HepG2 (cell line): ENCODE results near the gene HABP4. TPM values are rescaled to one million over a fixed set of nuclear protein-coding genes. Genes with fewer than 3 reads are reported as not detected.

Source experiments
- ARID4A ChIP-seq: sonication (generic); formaldehyde crosslinking; IDR thresholded peaks from 2 replicates; pipeline ENCODE4 v1.5.0; 2020; ENCODE audit warnings: mild to moderate bottlenecking, missing genetic modification reagents, borderline replicate concordance
- ATF4 ChIP-seq, 2 experiments: fragments of 450-650 bp in 1 of 2; sonication (generic) in 1 of 2; formaldehyde crosslinking; IDR thresholded peaks; 2 replicates each; pipeline versions ENCODE4 v1.5.0 to v1.8.0; 2020 to 2022; ENCODE audit warnings: mild to moderate bottlenecking in 1 of 2, missing genetic modification reagents in 1 of 2
- CBFB ChIP-seq: sonication (generic); formaldehyde crosslinking; IDR thresholded peaks from 2 replicates; pipeline ENCODE4 v1.4.0; 2020; ENCODE audit warnings: missing genetic modification reagents
- DNMT3B ChIP-seq: conservative IDR thresholded peaks from 2 replicates; pipeline ENCODE4 v1.6.1; 2016; ENCODE audit warnings: missing biosample characterization, control low read depth
- EP300 ChIP-seq, 3 experiments: sonication (generic) in 1 of 3; formaldehyde crosslinking in 1 of 3; IDR thresholded peaks; 2 replicates each; pipeline versions ENCODE4 v1.5.1 to v1.6.1; 2011 to 2020; ENCODE audit warnings: low read depth in 2 of 3, low read length in 2 of 3, borderline replicate concordance in 1 of 3, improper control_type of control experiment in 1 of 3, mild to moderate bottlenecking in 1 of 3, missing genetic modification reagents in 1 of 3, moderate library complexity in 1 of 3
- HCFC1 ChIP-seq: fragments of 150-350 bp; IDR thresholded peaks from 2 replicates; pipeline ENCODE4 v1.6.1; 2014; ENCODE audit warnings: low read depth, low read length
- HNRNPK ChIP-seq: fragments of 200-400 bp; formaldehyde crosslinking; IDR thresholded peaks from 2 replicates; pipeline ENCODE4 v1.6.1; 2018; ENCODE audit warnings: low read length, low read depth, moderate library complexity, mild to moderate bottlenecking; ENCODE audit not compliant: poor library complexity, severe bottlenecking
- NFKB2 ChIP-seq: sonication (generic); formaldehyde crosslinking; IDR thresholded peaks from 2 replicates; pipeline ENCODE4 v1.4.0; 2020; ENCODE audit warnings: missing genetic modification reagents, borderline replicate concordance
- POGK ChIP-seq: sonication (generic); formaldehyde crosslinking; conservative IDR thresholded peaks from 2 replicates; pipeline ENCODE4 v1.8.0; 2022; ENCODE audit warnings: mild to moderate bottlenecking, moderate library complexity, missing genetic modification reagents
- PPARG ChIP-seq: conservative IDR thresholded peaks from 2 replicates; pipeline ENCODE4 v1.6.1; 2016; ENCODE audit warnings: missing biosample characterization, missing genetic modification reagents
- RARA ChIP-seq: IDR thresholded peaks from 2 replicates; pipeline ENCODE4 v1.6.1; 2016; ENCODE audit warnings: missing genetic modification reagents, missing compliant biosample characterization
- ZNF143 ChIP-seq: sonication (generic); formaldehyde crosslinking; IDR thresholded peaks from 2 replicates; pipeline ENCODE4 v1.4.0; 2020; ENCODE audit warnings: missing genetic modification reagents
- ZSCAN21 ChIP-seq: sonication (generic); formaldehyde crosslinking; IDR thresholded peaks from 2 replicates; pipeline ENCODE4 v1.8.0; 2022; ENCODE audit warnings: mild to moderate bottlenecking, missing genetic modification reagents, moderate library complexity, borderline replicate concordance
- ZSCAN5A ChIP-seq: sonication (generic); formaldehyde crosslinking; IDR thresholded peaks from 2 replicates; pipeline ENCODE4 v1.8.0; 2022; ENCODE audit warnings: mild to moderate bottlenecking, missing genetic modification reagents, borderline replicate concordance
- polyA plus RNA-seq, 8 experiments: library from polyadenylated mRNA; depleted of rRNA in 3 of 8; stranded (reverse) in 7 of 8; unstranded in 1 of 8; fragments of >200 nt; fragmentation: Illumina TruSeq in 4 of 8; extraction: Trizol in 4 of 8; gene quantifications; 2 replicates each; pipeline versions ENCODE4 v1.2.1 to v1.2.3, GENCODE V29; 2011 to 2016; ENCODE audit warnings: low read depth in 4 of 8, missing spikeins in 1 of 8, mixed read lengths in 1 of 8; ENCODE audit not compliant: insufficient read depth in 1 of 8
- total RNA-seq, 5 experiments: library from RNA; depleted of rRNA; stranded (reverse); fragments of >200 nt; fragmentation: Illumina TruSeq; extraction: Trizol; gene quantifications; 2 replicates each; pipeline ENCODE4 v1.2.3, GENCODE V29; 2016; ENCODE audit warnings: low read depth in 1 of 5
- TF ChIP-seq, protein P1 (sequence below): sonication (generic); formaldehyde crosslinking; IDR thresholded peaks from 2 replicates; pipeline ENCODE4 v1.4.0; 2020; ENCODE audit warnings: mild to moderate bottlenecking, missing genetic modification reagents, borderline replicate concordance
- TF ChIP-seq, protein P2 (sequence below): sonication (generic); formaldehyde crosslinking; IDR thresholded peaks from 2 replicates; pipeline ENCODE4 v1.9.0; 2021; ENCODE audit warnings: missing genetic modification reagents, borderline replicate concordance

The HABP4 gene
- total and polyA plus RNA-seq, 2 of the 13 experiments (the other 11 are each of a cell fraction or from before 2014, with no cell fraction given): 14.3 to 26.6 TPM

GRCh38 chr9:96490534-96491078 lies 40.6 kb downstream of the HABP4 start (continued):
- TF ChIP-seq RARA (CRISPR knock-in tag): peak; percentile 33; the same call in 1 of the 2 replicates
- TF ChIP-seq ZSCAN21 (CRISPR knock-in tag): no peak
- no peak for TF ChIP-seq CBFB (CRISPR knock-in tag)
- 0 out of 2 replicates have a peak, but pooled peaks have one; percentile 13 for TF ChIP-seq PPARG
- no peak for TF ChIP-seq ATF4 (CRISPR knock-in tag; IDR thresholded peaks at IDR 0.05)
- TF ChIP-seq, protein P1, sequence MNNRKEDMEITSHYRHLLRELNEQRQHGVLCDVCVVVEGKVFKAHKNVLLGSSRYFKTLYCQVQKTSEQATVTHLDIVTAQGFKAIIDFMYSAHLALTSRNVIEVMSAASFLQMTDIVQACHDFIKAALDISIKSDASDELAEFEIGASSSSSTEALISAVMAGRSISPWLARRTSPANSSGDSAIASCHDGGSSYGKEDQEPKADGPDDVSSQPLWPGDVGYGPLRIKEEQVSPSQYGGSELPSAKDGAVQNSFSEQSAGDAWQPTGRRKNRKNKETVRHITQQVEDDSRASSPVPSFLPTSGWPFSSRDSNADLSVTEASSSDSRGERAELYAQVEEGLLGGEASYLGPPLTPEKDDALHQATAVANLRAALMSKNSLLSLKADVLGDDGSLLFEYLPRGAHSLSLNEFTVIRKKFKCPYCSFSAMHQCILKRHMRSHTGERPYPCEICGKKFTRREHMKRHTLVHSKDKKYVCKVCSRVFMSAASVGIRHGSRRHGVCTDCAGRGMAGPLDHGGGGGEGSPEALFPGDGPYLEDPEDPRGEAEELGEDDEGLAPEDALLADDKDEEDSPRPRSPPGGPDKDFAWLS: no peak
- TF ChIP-seq POGK: no peak
- TF ChIP-seq NFKB2: no peak
- TF ChIP-seq DNMT3B: no peak
- no peak for TF ChIP-seq HCFC1
- TF ChIP-seq, protein P2, sequence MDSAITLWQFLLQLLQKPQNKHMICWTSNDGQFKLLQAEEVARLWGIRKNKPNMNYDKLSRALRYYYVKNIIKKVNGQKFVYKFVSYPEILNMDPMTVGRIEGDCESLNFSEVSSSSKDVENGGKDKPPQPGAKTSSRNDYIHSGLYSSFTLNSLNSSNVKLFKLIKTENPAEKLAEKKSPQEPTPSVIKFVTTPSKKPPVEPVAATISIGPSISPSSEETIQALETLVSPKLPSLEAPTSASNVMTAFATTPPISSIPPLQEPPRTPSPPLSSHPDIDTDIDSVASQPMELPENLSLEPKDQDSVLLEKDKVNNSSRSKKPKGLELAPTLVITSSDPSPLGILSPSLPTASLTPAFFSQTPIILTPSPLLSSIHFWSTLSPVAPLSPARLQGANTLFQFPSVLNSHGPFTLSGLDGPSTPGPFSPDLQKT (CRISPR knock-in tag): no peak
- no peak for TF ChIP-seq HNRNPK
- TF ChIP-seq EP300 (IDR thresholded peaks at IDR 0.05; ENCODE audit: low read depth in 2 of 2, low read length in 2 of 2): peak in 1 of 2 experiments; percentile 83; a peak in 2 of 4 replicates
- TF ChIP-seq EP300 (CRISPR knock-in tag; IDR thresholded peaks at IDR 0.05; ENCODE audit: borderline replicate concordance): no peak
- no peak for TF ChIP-seq ZNF143 (CRISPR knock-in tag)
- TF ChIP-seq ARID4A (CRISPR knock-in tag): no peak
- TF ChIP-seq ZSCAN5A: peak; percentile 1; the same call in 1 of the 2 replicates
